ENCODE data around the gene ACAA1. TPM values are rescaled to one million over a fixed set of nuclear protein-coding genes. Genes with fewer than 3 reads are reported as not detected.

Gene ACAA1
- total and polyA plus RNA-seq, 2 of the 4 experiments (the other 2 are of a cell fraction): 30.8 to 62.4 TPM

DNA sequence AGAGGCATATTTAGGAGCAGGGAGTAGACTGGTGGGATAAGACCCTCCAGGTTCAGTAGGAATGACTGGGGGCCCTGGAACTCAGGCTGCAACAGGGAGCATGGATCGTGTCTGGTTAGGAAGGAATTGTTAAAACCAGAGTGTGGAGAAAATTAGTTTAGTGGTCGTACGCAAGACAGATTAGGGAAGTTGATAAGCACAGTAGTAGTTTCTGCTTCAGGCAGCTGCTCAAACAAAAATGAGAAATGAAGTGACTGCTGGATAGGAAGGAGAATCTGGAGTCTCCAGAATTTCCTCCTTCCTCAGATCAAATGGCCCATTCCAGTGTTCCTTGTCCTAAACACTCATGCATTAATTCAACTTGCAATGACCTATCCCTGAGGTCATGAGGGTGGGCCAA is 12.8 kb upstream of the ACAA1 start:
- Histone ChIP-seq H3K9me3 (ENCODE audit: control insufficient read depth, insufficient read depth, low read length) (peaks cover 3% of the 10 kb centered on the region; the same call in 1 of the 2 replicates), H3K14ac (replicated peaks; ENCODE audit: low read depth, low read length) (no peak overlapping the region), H3K18ac (ENCODE audit: low read depth, low read length) (no peak overlapping the region), H2BK15ac (ENCODE audit: low read depth, low read length) (no peak overlapping the region), H3K79me1 (ENCODE audit: low read depth in 1 of 2, low read length in 2 of 2) (no peaks in the 10 kb centered on the region), H3K56ac (ENCODE audit: extremely low read depth, insufficient read depth, low read length) (no peak overlapping the region), H2BK120ac (ENCODE audit: low read depth, low read length) (no peak overlapping the region), H3K23ac (ENCODE audit: low read depth, low read length) (no peak overlapping the region), H2AK5ac (ENCODE audit: low read depth, low read length) (no peak overlapping the region), H3K36me3 (ENCODE audit: control insufficient read depth, insufficient read depth, low read length) (no peaks in the 10 kb centered on the region), H3K9me1 (ENCODE audit: insufficient read depth, low read length) (no peaks in the 10 kb centered on the region), H4K5ac (ENCODE audit: low read depth, low read length) (no peak overlapping the region), H2AK9ac (replicated peaks; ENCODE audit: low read depth, low read length, poor library complexity) (no peak overlapping the region), H3K27ac (ENCODE audit: insufficient read depth, low read length) (no peak overlapping the region), H4K20me1 (ENCODE audit: insufficient read depth, low read length) (no peaks in the 10 kb centered on the region), H4K8ac (ENCODE audit: low read depth in 2 of 2, low read length in 2 of 2) (no peak overlapping the region), H2AFZ (replicated peaks; ENCODE audit: low read length, poor library complexity) (no peak overlapping the region), H3K27me3 (ENCODE audit: control insufficient read depth, insufficient read depth, low read length) (no peaks in the 10 kb centered on the region), H4K91ac (ENCODE audit: insufficient read depth, low read depth, low read length) (no peak overlapping the region), H2BK20ac (ENCODE audit: low read depth, low read length) (no peak overlapping the region), H3K4me2 (ENCODE audit: low read depth, low read length) (no peak overlapping the region), H3K9ac (ENCODE audit: low read depth, low read length) (no peak overlapping the region), H3K4me3 (ENCODE audit: insufficient read depth, low read depth, low read length) (no peak overlapping the region), H3K4ac (ENCODE audit: low read depth, low read length) (no peak overlapping the region), H3K4me1 (ENCODE audit: control insufficient read depth, insufficient read depth, low read length) (no peaks in the 10 kb centered on the region), H2BK5ac (ENCODE audit: low read depth, low read length, poor library complexity, severe bottlenecking) (no peak overlapping the region)
- no TSS peak for BruUV-seq (replicated peaks)
- intact Hi-C loops (cut with micrococcal nuclease) (no loop called here), in situ Hi-C loops (cut with MboI; ENCODE audit: low sequenced_read_pairs) (no loop called here), dilution Hi-C loops (cut with HindIII; ENCODE audit: low sequenced_read_pairs, unreplicated experiment) (no loop called here)
- ChIA-PET CTCF (no interaction called here), POLR2A (ENCODE audit: unreplicated experiment) (no interaction called here)
- DNase-seq (no peak), ATAC-seq (ENCODE audit: low read depth) (no peak)
- TF ChIP-seq, protein P1, sequence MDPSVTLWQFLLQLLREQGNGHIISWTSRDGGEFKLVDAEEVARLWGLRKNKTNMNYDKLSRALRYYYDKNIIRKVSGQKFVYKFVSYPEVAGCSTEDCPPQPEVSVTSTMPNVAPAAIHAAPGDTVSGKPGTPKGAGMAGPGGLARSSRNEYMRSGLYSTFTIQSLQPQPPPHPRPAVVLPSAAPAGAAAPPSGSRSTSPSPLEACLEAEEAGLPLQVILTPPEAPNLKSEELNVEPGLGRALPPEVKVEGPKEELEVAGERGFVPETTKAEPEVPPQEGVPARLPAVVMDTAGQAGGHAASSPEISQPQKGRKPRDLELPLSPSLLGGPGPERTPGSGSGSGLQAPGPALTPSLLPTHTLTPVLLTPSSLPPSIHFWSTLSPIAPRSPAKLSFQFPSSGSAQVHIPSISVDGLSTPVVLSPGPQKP (IDR thresholded peaks at IDR 0.05; ENCODE audit: borderline replicate concordance, low read depth, low read length): no peak
- no peak for TF ChIP-seq FOS (IDR thresholded peaks at IDR 0.05; ENCODE audit: low read depth, low read length)
- TF ChIP-seq MXI1 (IDR thresholded peaks at IDR 0.05; ENCODE audit: borderline replicate concordance, low read depth, low read length): no peak
- TF ChIP-seq MAFK (IDR thresholded peaks at IDR 0.05; ENCODE audit: low read depth, low read length): no peak
- TF ChIP-seq RAD21 (IDR thresholded peaks at IDR 0.05; ENCODE audit: low read length): no peak
- TF ChIP-seq, protein P2, sequence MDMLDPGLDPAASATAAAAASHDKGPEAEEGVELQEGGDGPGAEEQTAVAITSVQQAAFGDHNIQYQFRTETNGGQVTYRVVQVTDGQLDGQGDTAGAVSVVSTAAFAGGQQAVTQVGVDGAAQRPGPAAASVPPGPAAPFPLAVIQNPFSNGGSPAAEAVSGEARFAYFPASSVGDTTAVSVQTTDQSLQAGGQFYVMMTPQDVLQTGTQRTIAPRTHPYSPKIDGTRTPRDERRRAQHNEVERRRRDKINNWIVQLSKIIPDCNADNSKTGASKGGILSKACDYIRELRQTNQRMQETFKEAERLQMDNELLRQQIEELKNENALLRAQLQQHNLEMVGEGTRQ (IDR thresholded peaks at IDR 0.05; ENCODE audit: low read depth, low read length): no peak
- no peak for TF ChIP-seq POLR2A (IDR thresholded peaks at IDR 0.05; ENCODE audit: low read depth, low read length)
- 50% methylated on average over 1 of the region's 3 CpGs; no CpG with 5 or more reads in 1 of the 2 experiments for WGBS, 2 experiments (ENCODE audit: extremely low coverage in 2 of 2, insufficient read length in 1 of 2)
